LNCaP clone FGC (cell line): ENCODE measurements around the gene DNAH14.
"Not testable (repeated sequence)": the region's sequence is repeated elsewhere in the genome, so short reads cannot be mapped to it uniquely, and the experiment has no call there.

Experiments used
- DNase-seq: peaks from one replicate; pipeline ENCODE4 v3.0.0-alpha.2; 2011; ENCODE audit warnings: low read depth
- H3K4me3 ChIP-seq: 2 replicates; pipeline ENCODE4 v1.5.1; 2011; ENCODE audit warnings: mild to moderate bottlenecking, low read depth, low read length, control low read depth
- CTCF ChIP-seq: IDR thresholded peaks from 2 replicates; pipeline ENCODE4 v1.5.1; 2012; ENCODE audit warnings: mild to moderate bottlenecking; ENCODE audit not compliant: control insufficient read depth, insufficient read depth; ENCODE audit errors: extremely low read depth

Gene DNAH14

GRCh38 chr1:225191199-225191753 lies 261.8 kb downstream of the DNAH14 start:
- H3K4me3 ChIP-seq: no peak overlapping the region
- no peak for TF ChIP-seq CTCF
- DNase-seq: no peak

GRCh38 chr1:225201447-225201846 lies 272.0 kb downstream of the DNAH14 start:
- TF ChIP-seq CTCF: no peak
- H3K4me3 ChIP-seq: no peak overlapping the region
- DNase-seq: no peak

GRCh38 chr1:225207791-225208190 lies 278.3 kb downstream of the DNAH14 start:
- no peak for TF ChIP-seq CTCF
- no peak for DNase-seq
- no peak overlapping the region for H3K4me3 ChIP-seq

- DNase-seq: no peak
- H3K4me3 ChIP-seq: no peak overlapping the region
- TF ChIP-seq CTCF: no peak
Measured at GRCh38 chr1:225209153-225209552, 279.7 kb downstream of the DNAH14 start.

GRCh38 chr1:225210180-225210579 lies 280.7 kb downstream of the DNAH14 start:
- not testable (repeated sequence) for DNase-seq, H3K4me3 ChIP-seq

- not testable (repeated sequence) for DNase-seq, H3K4me3 ChIP-seq
Measured at GRCh38 chr1:225211694-225212442, 282.4 kb downstream of the DNAH14 start.

GRCh38 chr1:225224287-225224686 lies 294.8 kb downstream of the DNAH14 start:
- no peak for DNase-seq
- no peak overlapping the region for H3K4me3 ChIP-seq
- TF ChIP-seq CTCF: no peak

- no peak for DNase-seq
- no peak for TF ChIP-seq CTCF
Measured at GRCh38 chr1:225225681-225226080, 296.2 kb downstream of the DNAH14 start.

More at GRCh38 chr1:225225681-225226080, 296.2 kb downstream of the DNAH14 start:
- H3K4me3 ChIP-seq: no peak overlapping the region
